Duodenal mucosa (tissue), 2 donors: ENCODE results near the gene C16orf90.
"Not testable (repeated sequence)": the region's sequence is repeated elsewhere in the genome, so short reads cannot be mapped to it uniquely, and the experiment has no call there.

Source experiments
- H3K27ac ChIP-seq: one replicate; pipeline ENCODE4 v1.7.0; 2013; ENCODE audit warnings: low read depth, low read length
- H3K27me3 ChIP-seq, 2 donors: one replicate each; pipeline ENCODE4 v1.7.0; 2013; ENCODE audit warnings: low read length in 2 of 2, control low read depth in 1 of 2; ENCODE audit not compliant: insufficient read depth in 2 of 2, control insufficient read depth in 1 of 2
- H3K36me3 ChIP-seq, 2 donors: one replicate each; pipeline ENCODE4 v1.7.0; 2013; ENCODE audit warnings: low read length in 2 of 2, control low read depth in 1 of 2; ENCODE audit not compliant: insufficient read depth in 2 of 2, control insufficient read depth in 1 of 2
- H3K4me1 ChIP-seq, 2 donors: one replicate each; pipeline ENCODE4 v1.7.0; 2013; ENCODE audit warnings: low read length in 2 of 2, control low read depth in 1 of 2; ENCODE audit not compliant: insufficient read depth in 2 of 2, control insufficient read depth in 1 of 2
- H3K4me3 ChIP-seq, 2 donors: one replicate each; pipeline ENCODE4 v1.7.0; 2013; ENCODE audit warnings: low read length in 2 of 2, low read depth in 1 of 2
- H3K9ac ChIP-seq, 2 donors: one replicate each; pipeline ENCODE4 v1.7.0; 2013; ENCODE audit warnings: low read length in 2 of 2, low read depth in 1 of 2
- H3K9me3 ChIP-seq, 2 donors: one replicate each; pipeline ENCODE4 v1.7.0; 2013; ENCODE audit warnings: low read length in 2 of 2, control low read depth in 1 of 2; ENCODE audit not compliant: control insufficient read depth in 1 of 2

Gene C16orf90

DNA sequence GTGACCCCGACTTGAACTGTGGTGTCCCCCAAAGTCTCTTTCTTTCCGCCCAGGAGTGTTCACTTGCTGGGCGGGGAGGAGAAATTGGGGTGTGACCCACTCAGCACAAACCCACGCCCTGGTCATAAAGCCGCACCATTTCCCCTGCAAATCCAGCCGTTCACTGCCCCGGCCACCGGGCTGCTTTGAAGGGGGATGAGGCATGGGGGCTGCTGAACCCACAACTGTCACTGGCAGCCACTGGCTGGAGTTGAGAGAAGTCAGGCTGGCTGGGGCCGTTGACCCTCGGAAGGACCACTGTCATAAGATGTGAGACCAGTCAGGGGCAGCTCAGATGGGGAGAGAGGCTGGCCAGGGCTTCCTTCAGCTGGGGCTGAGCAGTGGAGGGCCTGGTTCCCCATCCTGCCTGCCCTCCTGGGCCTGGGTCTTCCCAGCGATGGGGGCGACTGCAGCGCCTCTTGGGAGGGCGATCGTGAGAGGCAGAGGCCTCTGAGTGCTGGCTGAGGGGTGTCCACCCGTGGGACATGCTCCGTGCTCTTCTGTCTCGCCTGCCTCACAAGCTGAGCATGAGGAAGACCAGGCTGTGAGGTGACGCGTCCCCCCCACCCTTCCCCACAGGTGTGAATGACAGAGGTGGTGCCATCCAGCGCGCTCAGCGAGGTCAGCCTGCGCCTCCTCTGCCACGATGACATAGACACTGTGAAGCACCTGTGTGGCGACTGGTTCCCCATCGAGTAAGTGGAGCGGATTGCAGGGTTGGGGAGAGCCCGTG is 19.5 kb downstream of the C16orf90 start:
- H3K27ac ChIP-seq, result no peak overlapping the region
- H3K4me1 ChIP-seq, result peaks cover 7 to 12% of the 10 kb centered on the region in 2 donors
- no peak overlapping the region for H3K9ac ChIP-seq
- H3K4me3 ChIP-seq, result no peak overlapping the region
- H3K27me3 ChIP-seq, result no peaks in the 10 kb centered on the region
- no peaks in the 10 kb centered on the region for H3K9me3 ChIP-seq
- H3K36me3 ChIP-seq, result peaks cover 14 to 40% of the 10 kb centered on the region in 2 donors

DNA sequence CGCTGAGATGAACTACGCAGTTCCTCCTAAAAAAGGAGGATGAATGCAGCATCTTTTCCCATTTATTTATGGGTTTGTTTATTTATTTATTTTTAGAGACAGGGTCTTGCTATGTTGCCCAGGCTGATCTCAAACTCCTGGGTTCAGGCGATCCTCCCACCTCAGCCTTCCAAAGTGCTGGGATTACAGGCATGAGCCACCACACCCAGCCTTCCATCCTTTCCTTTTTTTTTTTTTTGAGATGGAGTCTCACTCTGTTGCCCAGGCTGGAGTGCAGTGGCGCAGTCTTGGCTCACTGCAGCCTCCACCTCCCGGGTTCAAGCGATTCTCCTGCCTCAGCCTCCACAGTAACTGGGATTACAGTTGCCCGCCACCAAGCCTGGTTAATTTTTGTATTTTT is 20.4 kb downstream of the C16orf90 start:
- not testable (repeated sequence) for H3K9ac ChIP-seq, H3K27me3 ChIP-seq, H3K27ac ChIP-seq, H3K9me3 ChIP-seq, H3K4me3 ChIP-seq
- Histone ChIP-seq H3K4me1 (peaks cover 7 to 12% of the 10 kb centered on the region in 2 donors), H3K36me3 (peaks cover 16 to 40% of the 10 kb centered on the region in 2 donors)

DNA sequence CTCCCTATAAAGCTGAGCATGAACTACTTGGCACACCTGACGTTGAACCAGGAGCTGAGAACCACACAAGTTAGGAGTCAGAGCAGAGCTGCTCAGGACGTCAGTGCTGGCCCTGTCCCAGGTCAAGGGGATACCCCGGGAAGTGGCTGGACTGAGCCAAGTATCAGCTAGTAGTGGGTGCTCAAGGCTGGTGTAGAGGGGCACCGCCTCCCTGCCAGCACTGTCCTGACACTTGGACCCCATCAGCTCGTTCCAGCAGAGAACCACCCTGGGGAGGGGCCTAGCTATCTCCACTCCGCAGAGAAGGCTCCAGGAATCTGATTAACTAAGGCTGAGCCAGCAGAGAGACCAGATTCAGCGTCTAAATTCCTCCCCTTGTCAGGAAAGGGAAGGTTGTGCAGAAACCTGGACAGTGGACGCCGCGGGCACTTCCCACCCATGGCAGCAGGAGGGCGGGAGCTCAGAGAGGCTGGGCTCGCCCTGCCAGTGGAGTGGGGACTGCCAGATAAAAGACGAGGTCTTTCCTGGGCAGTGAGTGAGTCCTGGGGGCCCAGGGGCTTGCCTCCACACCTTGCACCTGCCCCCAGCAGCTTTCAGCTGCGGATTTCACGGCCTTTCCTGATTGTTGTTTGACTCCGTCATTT is 21.0 kb downstream of the C16orf90 start:
- Histone ChIP-seq H3K36me3 (peaks cover 10 to 40% of the 10 kb centered on the region in 2 donors), H3K4me3 (no peak overlapping the region), H3K9me3 (no peaks in the 10 kb centered on the region), H3K4me1 (peaks cover 7 to 12% of the 10 kb centered on the region in 2 donors), H3K27ac (no peak overlapping the region), H3K9ac (no peak overlapping the region), H3K27me3 (no peaks in the 10 kb centered on the region)

DNA sequence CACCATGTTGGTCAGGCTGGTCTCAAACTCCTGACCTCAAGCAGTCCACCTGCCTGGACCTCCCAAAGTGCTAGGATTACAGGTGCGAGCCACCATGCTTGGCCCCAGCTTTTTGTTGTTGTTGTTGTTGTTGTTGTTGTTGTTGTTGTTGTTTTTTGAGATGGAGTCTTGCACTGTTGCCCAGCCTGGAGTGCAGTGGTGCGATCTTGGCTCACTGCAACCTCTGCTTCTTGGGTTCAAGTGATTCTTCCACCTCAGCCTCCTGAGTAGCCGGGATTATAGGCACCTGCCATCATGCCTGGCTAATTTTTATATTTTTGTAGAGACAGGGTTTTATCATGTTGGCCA is 21.7 kb downstream of the C16orf90 start:
- H3K9ac ChIP-seq, H3K9me3 ChIP-seq, H3K27me3 ChIP-seq, H3K27ac ChIP-seq, H3K4me3 ChIP-seq: not testable (repeated sequence)
- H3K36me3 ChIP-seq, result peaks cover 7 to 38% of the 10 kb centered on the region in 2 donors
- H3K4me1 ChIP-seq, result peaks cover 7 to 12% of the 10 kb centered on the region in 2 donors

DNA sequence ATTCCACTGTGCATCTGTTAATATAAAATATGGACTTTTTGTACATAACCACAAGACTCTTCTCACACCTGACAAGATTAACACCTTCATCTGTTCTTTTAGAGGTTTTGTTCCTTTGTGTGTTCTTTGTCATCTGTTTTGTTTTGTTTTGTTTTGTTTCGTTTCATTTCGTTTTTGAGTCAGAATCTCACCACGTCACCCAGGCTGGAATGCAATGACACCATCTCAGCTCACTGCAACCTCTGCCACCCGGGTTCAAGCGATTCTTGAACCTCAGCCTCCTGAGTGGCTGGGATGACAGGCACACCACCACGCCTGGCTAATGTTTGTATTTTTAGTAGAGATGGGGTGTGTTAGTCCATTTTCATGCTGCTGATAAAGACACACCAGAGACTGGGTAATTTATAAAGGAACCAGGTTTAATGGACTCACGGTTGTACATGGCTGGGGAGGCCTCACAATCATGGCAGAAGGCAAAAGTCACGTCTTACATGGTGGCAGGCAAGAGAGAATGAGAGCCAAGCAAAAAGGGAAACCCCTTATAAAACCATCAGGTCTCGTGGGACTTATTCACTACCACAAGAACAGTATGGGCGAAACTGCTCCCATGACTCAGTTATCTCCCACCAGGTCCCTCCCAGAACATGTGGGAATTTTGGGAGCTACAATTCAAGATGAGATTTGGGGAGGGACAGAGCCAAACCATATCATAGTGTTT is 22.3 kb downstream of the C16orf90 start:
- H3K4me1 ChIP-seq, result peaks cover 7 to 12% of the 10 kb centered on the region in 2 donors
- H3K9me3 ChIP-seq, result no peaks in the 10 kb centered on the region
- H3K4me3 ChIP-seq, result no peak overlapping the region
- no peaks in the 10 kb centered on the region for H3K27me3 ChIP-seq
- H3K36me3 ChIP-seq, result peaks cover 7 to 32% of the 10 kb centered on the region in 2 donors
- H3K27ac ChIP-seq, result no peak overlapping the region
- H3K9ac ChIP-seq, result no peak overlapping the region

DNA sequence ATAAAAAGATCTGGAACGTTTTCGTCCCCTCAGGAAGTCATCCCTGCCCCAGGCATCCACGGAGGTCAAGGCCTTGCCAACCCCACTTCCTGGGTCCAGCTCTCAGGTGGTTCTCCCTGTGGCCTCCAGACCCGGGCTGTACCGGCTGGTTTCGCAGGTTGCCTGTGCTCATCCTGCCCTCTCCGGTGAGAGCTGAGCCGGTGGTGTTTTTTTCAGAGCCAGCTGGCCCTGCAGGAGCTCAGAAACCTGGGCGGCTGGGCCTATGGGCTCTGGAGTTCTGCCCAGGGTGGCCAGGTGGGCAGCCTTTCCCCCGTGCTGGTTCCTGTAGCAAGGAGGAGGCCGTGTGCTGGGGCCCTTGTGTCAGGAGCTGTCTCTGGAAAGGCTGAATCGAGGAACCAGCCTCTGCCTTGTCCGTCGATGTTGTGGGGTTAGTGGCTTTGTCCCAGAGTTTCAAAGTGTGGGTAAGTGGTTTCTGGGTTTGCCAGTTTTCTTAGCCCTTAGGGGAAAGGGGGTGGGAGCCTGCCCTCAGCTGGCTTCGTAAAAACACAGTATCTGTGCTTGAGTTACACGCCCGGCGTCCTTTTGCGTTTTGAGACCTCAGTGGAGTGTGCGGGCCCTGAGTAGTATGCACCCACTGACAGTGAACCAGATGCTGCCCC is 23.6 kb downstream of the C16orf90 start:
- Histone ChIP-seq H3K9me3 (no peaks in the 10 kb centered on the region), H3K27me3 (no peaks in the 10 kb centered on the region), H3K9ac (no peak overlapping the region), H3K4me3 (no peak overlapping the region), H3K4me1 (peaks cover 7 to 12% of the 10 kb centered on the region in 2 donors), H3K36me3 (peaks cover 4 to 37% of the 10 kb centered on the region in 2 donors), H3K27ac (no peak overlapping the region)

DNA sequence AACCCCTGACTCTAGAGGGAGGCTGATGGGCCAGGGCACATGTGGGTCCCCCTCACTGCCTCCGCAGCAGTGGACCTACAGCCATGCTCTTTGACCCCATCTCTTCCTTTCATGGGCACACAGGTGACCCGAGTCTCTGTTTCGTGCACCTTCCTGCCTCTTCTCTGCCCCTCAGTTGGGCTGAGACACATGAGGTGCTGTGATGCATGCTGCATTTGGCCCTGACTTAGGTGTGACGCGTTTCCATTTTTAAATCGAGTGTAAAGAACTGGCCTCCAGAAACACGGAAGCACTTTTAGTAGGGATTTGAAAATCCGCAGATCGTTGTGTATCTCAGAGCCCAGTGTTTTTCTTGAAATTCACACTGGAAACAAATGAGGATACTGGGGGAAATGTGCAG is 24.6 kb downstream of the C16orf90 start:
- Histone ChIP-seq H3K27me3 (no peaks in the 10 kb centered on the region), H3K9me3 (no peaks in the 10 kb centered on the region), H3K4me3 (no peak overlapping the region), H3K9ac (no peak overlapping the region), H3K36me3 (peaks cover 4 to 42% of the 10 kb centered on the region in 2 donors), H3K4me1 (peaks cover 7% of the 10 kb centered on the region in 2 donors), H3K27ac (no peak overlapping the region)

DNA sequence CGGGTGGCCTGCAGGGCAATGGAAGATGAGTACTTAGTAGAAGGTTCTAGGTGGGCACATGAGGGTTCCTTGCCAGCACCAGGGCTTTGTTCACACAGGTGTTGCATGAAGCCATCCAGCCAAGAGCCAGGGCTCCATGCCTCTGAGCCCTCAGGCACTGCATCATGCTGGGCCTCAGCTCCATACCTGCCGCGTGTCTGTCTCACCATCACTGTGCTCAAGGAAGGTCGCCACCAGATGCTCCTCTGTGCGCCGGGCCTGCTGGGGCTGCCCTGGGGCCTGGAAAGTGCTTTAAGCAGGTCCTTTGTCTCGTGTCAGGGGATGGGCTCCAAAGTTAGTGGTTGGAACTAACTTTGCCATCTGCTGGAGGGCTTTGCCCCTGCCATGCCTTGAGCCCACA is 25.6 kb downstream of the C16orf90 start:
- H3K4me1 ChIP-seq, result peaks cover 4 to 7% of the 10 kb centered on the region in 2 donors
- H3K27ac ChIP-seq, result no peak overlapping the region
- peaks cover 4 to 48% of the 10 kb centered on the region in 2 donors for H3K36me3 ChIP-seq

DNA sequence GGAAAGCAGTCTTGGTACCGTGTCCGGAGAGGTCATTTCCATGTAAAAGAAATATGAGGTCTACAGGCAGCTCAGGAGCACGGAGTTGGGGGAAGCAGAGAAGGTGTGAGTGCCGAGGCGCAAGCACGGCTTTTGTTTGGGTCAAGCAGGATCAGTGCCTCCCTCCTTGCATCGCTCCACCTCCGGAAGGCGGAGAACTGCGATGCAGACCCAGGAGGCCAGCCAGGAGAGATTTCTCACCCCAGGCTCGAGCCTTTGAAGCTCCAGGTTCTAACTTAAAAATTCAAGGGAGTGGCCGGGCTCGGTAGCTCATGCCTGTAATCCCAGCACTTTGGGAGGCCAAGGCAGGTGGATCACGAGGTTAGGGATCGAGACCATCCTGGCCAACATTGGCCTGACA is 26.8 kb downstream of the C16orf90 start:
- Histone ChIP-seq H3K9me3 (no peaks in the 10 kb centered on the region), H3K36me3 (peaks cover 4 to 48% of the 10 kb centered on the region in 2 donors), H3K27ac (no peak overlapping the region), H3K9ac (no peak overlapping the region), H3K27me3 (no peaks in the 10 kb centered on the region), H3K4me1 (peaks cover 3 to 7% of the 10 kb centered on the region in 2 donors), H3K4me3 (no peak overlapping the region)

More for the DNA sequence above, 25.6 kb downstream of the C16orf90 start:
- H3K9me3 ChIP-seq, result no peaks in the 10 kb centered on the region
- no peak overlapping the region for H3K4me3 ChIP-seq
- H3K27me3 ChIP-seq, result no peaks in the 10 kb centered on the region
- no peak overlapping the region for H3K9ac ChIP-seq
